DOHH2 (cell line): ENCODE measurements around the gene DACH1.

Experiments used
- EZH2phosphoT487 ChIP-seq: fragments of 200-600 bp; sonication (generic); IDR thresholded peaks from 2 replicates; pipeline ENCODE4 v1.6.1; 2017; ENCODE audit warnings: borderline replicate concordance, mild to moderate bottlenecking, antibody characterized with exemption, low read length, moderate library complexity, mixed read lengths
- TF ChIP-seq, protein P1 (sequence below): fragments of 200-600 bp; sonication (generic); IDR thresholded peaks from one replicate; pipeline ENCODE4 v1.5.1; 2014; ENCODE audit warnings: antibody characterized with exemption, mild to moderate bottlenecking, low read depth, low read length; ENCODE audit not compliant: poor library complexity, severe bottlenecking

DNA sequence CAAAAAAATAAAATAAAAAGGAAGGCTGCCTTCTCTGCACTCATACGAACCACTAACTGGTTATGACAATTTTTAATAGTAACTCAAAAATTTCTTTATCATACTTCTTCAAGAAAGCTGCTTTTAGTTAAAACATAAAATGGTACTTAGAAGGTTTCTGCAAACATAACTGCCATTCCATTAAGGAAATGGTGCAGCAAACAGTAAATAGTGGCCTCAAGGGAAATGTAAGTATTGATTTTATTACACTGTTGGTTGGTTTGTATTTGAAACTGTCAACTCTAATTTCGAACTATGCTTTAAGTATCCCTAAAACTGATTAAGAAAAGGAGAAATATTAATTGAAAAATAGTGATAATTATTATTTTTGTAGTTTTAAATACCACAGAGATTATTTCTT is 278.0 kb downstream of the DACH1 start:
- TF ChIP-seq, protein P1, sequence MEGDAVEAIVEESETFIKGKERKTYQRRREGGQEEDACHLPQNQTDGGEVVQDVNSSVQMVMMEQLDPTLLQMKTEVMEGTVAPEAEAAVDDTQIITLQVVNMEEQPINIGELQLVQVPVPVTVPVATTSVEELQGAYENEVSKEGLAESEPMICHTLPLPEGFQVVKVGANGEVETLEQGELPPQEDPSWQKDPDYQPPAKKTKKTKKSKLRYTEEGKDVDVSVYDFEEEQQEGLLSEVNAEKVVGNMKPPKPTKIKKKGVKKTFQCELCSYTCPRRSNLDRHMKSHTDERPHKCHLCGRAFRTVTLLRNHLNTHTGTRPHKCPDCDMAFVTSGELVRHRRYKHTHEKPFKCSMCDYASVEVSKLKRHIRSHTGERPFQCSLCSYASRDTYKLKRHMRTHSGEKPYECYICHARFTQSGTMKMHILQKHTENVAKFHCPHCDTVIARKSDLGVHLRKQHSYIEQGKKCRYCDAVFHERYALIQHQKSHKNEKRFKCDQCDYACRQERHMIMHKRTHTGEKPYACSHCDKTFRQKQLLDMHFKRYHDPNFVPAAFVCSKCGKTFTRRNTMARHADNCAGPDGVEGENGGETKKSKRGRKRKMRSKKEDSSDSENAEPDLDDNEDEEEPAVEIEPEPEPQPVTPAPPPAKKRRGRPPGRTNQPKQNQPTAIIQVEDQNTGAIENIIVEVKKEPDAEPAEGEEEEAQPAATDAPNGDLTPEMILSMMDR: no peak
- TF ChIP-seq EZH2phosphoT487: no peak
